ENCODE results near the gene NPAS3.

NPAS3 gene

GRCh38 chr14:33280646-33281045 is 342.0 kb downstream of the NPAS3 start:
- TF ChIP-seq CTCF (IDR thresholded peaks at IDR 0.05; ENCODE audit: low read depth, low read length, missing control alignments) = no peak
- no peak for DNase-seq (ENCODE audit: extremely low read depth, low read depth)
- no peak overlapping the region for H3K4me3 ChIP-seq (replicated peaks; ENCODE audit: low read depth, low read length)

- no peak for DNase-seq (ENCODE audit: extremely low read depth, low read depth)
- no peak for TF ChIP-seq CTCF (IDR thresholded peaks at IDR 0.05; ENCODE audit: low read depth, low read length, missing control alignments)
- no peak overlapping the region for H3K4me3 ChIP-seq (replicated peaks; ENCODE audit: low read depth, low read length)
Measured at GRCh38 chr14:33282331-33283230, 343.9 kb downstream of the NPAS3 start.

- no peak for DNase-seq (ENCODE audit: extremely low read depth, low read depth)
- no peak overlapping the region for H3K4me3 ChIP-seq (replicated peaks; ENCODE audit: low read depth, low read length)
- TF ChIP-seq CTCF (IDR thresholded peaks at IDR 0.05; ENCODE audit: low read depth, low read length, missing control alignments) = no peak
Measured at GRCh38 chr14:33285902-33286700, 347.4 kb downstream of the NPAS3 start.

GRCh38 chr14:33287189-33287588 is 348.5 kb downstream of the NPAS3 start:
- TF ChIP-seq CTCF (IDR thresholded peaks at IDR 0.05; ENCODE audit: low read depth, low read length, missing control alignments) = no peak
- no peak overlapping the region for H3K4me3 ChIP-seq (replicated peaks; ENCODE audit: low read depth, low read length)
- no peak for DNase-seq (ENCODE audit: extremely low read depth, low read depth)

GRCh38 chr14:33290641-33291040 is 352.0 kb downstream of the NPAS3 start:
- H3K4me3 ChIP-seq (replicated peaks; ENCODE audit: low read depth, low read length) = no peak overlapping the region
- DNase-seq (ENCODE audit: extremely low read depth, low read depth) = no peak
- no peak for TF ChIP-seq CTCF (IDR thresholded peaks at IDR 0.05; ENCODE audit: low read depth, low read length, missing control alignments)

- no peak for TF ChIP-seq CTCF (IDR thresholded peaks at IDR 0.05; ENCODE audit: low read depth, low read length, missing control alignments)
- H3K4me3 ChIP-seq (replicated peaks; ENCODE audit: low read depth, low read length) = no peak overlapping the region
- no peak for DNase-seq (ENCODE audit: extremely low read depth, low read depth)
Measured at GRCh38 chr14:33291529-33292104, 352.9 kb downstream of the NPAS3 start.
